IgD-negative memory B cell (primary cell): ENCODE results near the gene USP10. TPM values are rescaled to one million over a fixed set of nuclear protein-coding genes. Genes with fewer than 3 reads are reported as not detected.

Source experiments
- H3K27ac Mint-ChIP-seq, 3 donors: one replicate each; pipeline ENCODE4 v1.8.0; 2020 to 2022; ENCODE audit warnings: mild to moderate bottlenecking in 3 of 3, mixed read lengths in 3 of 3, moderate library complexity in 1 of 3
- H3K27me3 Mint-ChIP-seq: one replicate; pipeline ENCODE4 v1.8.0; 2021; ENCODE audit warnings: mixed read lengths
- H3K36me3 Mint-ChIP-seq: one replicate; pipeline ENCODE4 v1.8.0; 2020; ENCODE audit warnings: mild to moderate bottlenecking, mixed read lengths
- H3K4me1 Mint-ChIP-seq, 3 donors: one replicate each; pipeline ENCODE4 v1.8.0; 2020 to 2022; ENCODE audit warnings: mixed read lengths in 3 of 3, mild to moderate bottlenecking in 1 of 3
- H3K4me3 Mint-ChIP-seq, 4 donors: one replicate each; pipeline ENCODE4 v1.8.0; 2020 to 2022; ENCODE audit warnings: mild to moderate bottlenecking in 4 of 4, mixed read lengths in 4 of 4, moderate library complexity in 3 of 4
- H3K9me3 Mint-ChIP-seq, 3 donors: one replicate each; pipeline ENCODE4 v1.8.0; 2020 to 2021; ENCODE audit warnings: mixed read lengths in 3 of 3, mild to moderate bottlenecking in 1 of 3
- polyA plus RNA-seq: library from polyadenylated mRNA; unstranded; fragments of 300-500 nt; fragmentation: Illumina TruSeq; gene quantifications from one replicate; pipeline ENCODE4 v1.2.3, GENCODE V29; 2021

Gene USP10
- polyA plus RNA-seq, 1 donor from 2014 or later = 95.8 TPM

- Mint-ChIP-seq H3K9me3 (no peaks in the 10 kb centered on the region), H3K27me3 (no peaks in the 10 kb centered on the region), H3K36me3 (no peaks in the 10 kb centered on the region), H3K27ac (peak overlapping the region; percentile 87 to 98 (median 97)), H3K4me1 (peaks cover 33 to 37% (median 33%) of the 10 kb centered on the region in 3 donors), H3K4me3 (peak overlapping the region; percentile 94 to 99 (median 96))
These were observed 873 bp downstream of the USP10 start for GRCh38 chr16:84700446-84701300.

GRCh38 chr16:84703681-84704080, 3.9 kb downstream of the USP10 start:
- H3K36me3 Mint-ChIP-seq = no peaks in the 10 kb centered on the region
- H3K9me3 Mint-ChIP-seq = no peaks in the 10 kb centered on the region
- H3K4me1 Mint-ChIP-seq = peaks cover 45 to 51% (median 50%) of the 10 kb centered on the region in 3 donors
- no peak overlapping the region for H3K27ac Mint-ChIP-seq
- H3K27me3 Mint-ChIP-seq = no peaks in the 10 kb centered on the region
- H3K4me3 Mint-ChIP-seq = peak overlapping the region in 2 of 4 donors; percentile 64 to 80

- H3K9me3 Mint-ChIP-seq = no peaks in the 10 kb centered on the region
- no peak overlapping the region for H3K4me3 Mint-ChIP-seq
- H3K27me3 Mint-ChIP-seq = no peaks in the 10 kb centered on the region
- no peaks in the 10 kb centered on the region for H3K36me3 Mint-ChIP-seq
- H3K4me1 Mint-ChIP-seq = peaks cover 50 to 56% (median 56%) of the 10 kb centered on the region in 3 donors
- peak overlapping the region in 1 of 3 donors; percentile 29 for H3K27ac Mint-ChIP-seq
These were observed 4.5 kb downstream of the USP10 start for GRCh38 chr16:84704253-84704652.

- peaks cover 4% of the 10 kb centered on the region for H3K36me3 Mint-ChIP-seq
- H3K27me3 Mint-ChIP-seq = no peaks in the 10 kb centered on the region
- H3K4me3 Mint-ChIP-seq = no peak overlapping the region
- no peak overlapping the region for H3K27ac Mint-ChIP-seq
- H3K4me1 Mint-ChIP-seq = peaks cover 57 to 69% (median 57%) of the 10 kb centered on the region in 3 donors
- H3K9me3 Mint-ChIP-seq = no peaks in the 10 kb centered on the region
These were observed 7.1 kb downstream of the USP10 start for GRCh38 chr16:84706856-84707255.

GRCh38 chr16:84709609-84710008, 9.8 kb downstream of the USP10 start:
- peak overlapping the region in 1 of 4 donors; percentile 67 for H3K4me3 Mint-ChIP-seq
- H3K9me3 Mint-ChIP-seq = no peaks in the 10 kb centered on the region
- H3K36me3 Mint-ChIP-seq = peaks cover 4% of the 10 kb centered on the region
- H3K4me1 Mint-ChIP-seq = peaks cover 65 to 72% (median 69%) of the 10 kb centered on the region in 3 donors
- no peak overlapping the region for H3K27ac Mint-ChIP-seq
- H3K27me3 Mint-ChIP-seq = no peaks in the 10 kb centered on the region

GRCh38 chr16:84710686-84711085, 10.9 kb downstream of the USP10 start:
- Mint-ChIP-seq H3K36me3 (peaks cover 4% of the 10 kb centered on the region), H3K9me3 (no peaks in the 10 kb centered on the region), H3K27ac (peak overlapping the region in 2 of 3 donors; percentile 18 to 62), H3K4me1 (peaks cover 63 to 70% (median 66%) of the 10 kb centered on the region in 3 donors), H3K27me3 (no peaks in the 10 kb centered on the region), H3K4me3 (peak overlapping the region in 1 of 4 donors; percentile 54)

GRCh38 chr16:84712138-84712671, 12.4 kb downstream of the USP10 start:
- Mint-ChIP-seq H3K27ac (peak overlapping the region; percentile 21 to 60 (median 45)), H3K4me3 (no peak overlapping the region), H3K9me3 (no peaks in the 10 kb centered on the region), H3K4me1 (peaks cover 65 to 74% (median 66%) of the 10 kb centered on the region in 3 donors), H3K27me3 (no peaks in the 10 kb centered on the region), H3K36me3 (peaks cover 4% of the 10 kb centered on the region)

GRCh38 chr16:84712801-84713775, 13.3 kb downstream of the USP10 start:
- peaks cover 62 to 73% (median 71%) of the 10 kb centered on the region in 3 donors for H3K4me1 Mint-ChIP-seq
- H3K4me3 Mint-ChIP-seq = no peak overlapping the region
- no peaks in the 10 kb centered on the region for H3K27me3 Mint-ChIP-seq
- H3K27ac Mint-ChIP-seq = peak overlapping the region in 2 of 3 donors; percentile 60 to 69
- H3K36me3 Mint-ChIP-seq = peaks cover 8% of the 10 kb centered on the region
- H3K9me3 Mint-ChIP-seq = no peaks in the 10 kb centered on the region

GRCh38 chr16:84714028-84714427, 14.2 kb downstream of the USP10 start:
- Mint-ChIP-seq H3K27me3 (no peaks in the 10 kb centered on the region), H3K4me3 (peak overlapping the region in 2 of 4 donors; percentile 17 to 59), H3K4me1 (peaks cover 56 to 64% (median 63%) of the 10 kb centered on the region in 3 donors), H3K27ac (peak overlapping the region; percentile 56 to 69 (median 68)), H3K9me3 (no peaks in the 10 kb centered on the region), H3K36me3 (peaks cover 8% of the 10 kb centered on the region)

- peaks cover 6% of the 10 kb centered on the region for H3K36me3 Mint-ChIP-seq
- H3K9me3 Mint-ChIP-seq = no peaks in the 10 kb centered on the region
- peaks cover 50 to 66% (median 61%) of the 10 kb centered on the region in 3 donors for H3K4me1 Mint-ChIP-seq
- no peak overlapping the region for H3K27ac Mint-ChIP-seq
- H3K27me3 Mint-ChIP-seq = no peaks in the 10 kb centered on the region
- H3K4me3 Mint-ChIP-seq = peak overlapping the region in 1 of 4 donors; percentile 81
These were observed 15.6 kb downstream of the USP10 start for GRCh38 chr16:84715424-84715823.

- Mint-ChIP-seq H3K27ac (no peak overlapping the region), H3K4me1 (peaks cover 47 to 62% (median 58%) of the 10 kb centered on the region in 3 donors), H3K4me3 (no peak overlapping the region), H3K27me3 (no peaks in the 10 kb centered on the region), H3K36me3 (peaks cover 6% of the 10 kb centered on the region), H3K9me3 (no peaks in the 10 kb centered on the region)
These were observed 16.1 kb downstream of the USP10 start for GRCh38 chr16:84715854-84716253.

GRCh38 chr16:84716740-84717139, 16.9 kb downstream of the USP10 start:
- no peaks in the 10 kb centered on the region for H3K9me3 Mint-ChIP-seq
- no peak overlapping the region for H3K4me3 Mint-ChIP-seq
- no peaks in the 10 kb centered on the region for H3K27me3 Mint-ChIP-seq
- peaks cover 41 to 60% (median 51%) of the 10 kb centered on the region in 3 donors for H3K4me1 Mint-ChIP-seq
- no peak overlapping the region for H3K27ac Mint-ChIP-seq
- peaks cover 4% of the 10 kb centered on the region for H3K36me3 Mint-ChIP-seq

GRCh38 chr16:84717484-84717883, 17.7 kb downstream of the USP10 start:
- Mint-ChIP-seq H3K36me3 (peaks cover 4% of the 10 kb centered on the region), H3K27ac (peak overlapping the region in 1 of 3 donors; percentile 46), H3K4me1 (peaks cover 40 to 60% (median 50%) of the 10 kb centered on the region in 3 donors), H3K4me3 (peak overlapping the region in 1 of 4 donors; percentile 52), H3K27me3 (no peaks in the 10 kb centered on the region), H3K9me3 (no peaks in the 10 kb centered on the region)

- peaks cover 4% of the 10 kb centered on the region for H3K36me3 Mint-ChIP-seq
- H3K9me3 Mint-ChIP-seq = no peaks in the 10 kb centered on the region
- no peaks in the 10 kb centered on the region for H3K27me3 Mint-ChIP-seq
- H3K27ac Mint-ChIP-seq = peak overlapping the region in 1 of 3 donors; percentile 88
- peak overlapping the region in 1 of 4 donors; percentile 1 for H3K4me3 Mint-ChIP-seq
- H3K4me1 Mint-ChIP-seq = peaks cover 38 to 53% (median 53%) of the 10 kb centered on the region in 3 donors
These were observed 20.4 kb downstream of the USP10 start for GRCh38 chr16:84720177-84720579.
